Uterus (tissue), 4 donors: ENCODE results near the gene ACCSL. TPM values are rescaled to one million over a fixed set of nuclear protein-coding genes. Genes with fewer than 3 reads are reported as not detected.

ENCODE experiments used
- DNase-seq, 2 donors: peaks; one replicate each; pipeline ENCODE4 v3.0.0-alpha.2; 2019 to 2020
- H3K27ac ChIP-seq, 2 donors: fragments of 200-600 bp; sonication (generic); 1 replicate in 1 of 2; 2 replicates in 1 of 2; pipeline ENCODE4 v1.5.1; 2016 to 2018
- H3K27me3 ChIP-seq, 2 donors: fragments of 200-600 bp; sonication (generic); one replicate each; pipeline ENCODE4 v1.5.1; 2018 to 2019; ENCODE audit warnings: control low read depth in 1 of 2
- H3K36me3 ChIP-seq, 2 donors: fragments of 200-600 bp; sonication (generic); one replicate each; pipeline ENCODE4 v1.5.1; 2019; ENCODE audit warnings: control low read depth in 1 of 2
- H3K4me1 ChIP-seq, 2 donors: fragments of 200-600 bp; sonication (generic); one replicate each; pipeline ENCODE4 v1.5.1; 2018 to 2019; ENCODE audit warnings: control low read depth in 1 of 2
- H3K4me3 ChIP-seq, 2 donors: fragments of 200-600 bp; sonication (generic); 1 replicate in 1 of 2; 2 replicates in 1 of 2; pipeline ENCODE4 v1.5.1; 2018 to 2019; ENCODE audit warnings: mild to moderate bottlenecking in 1 of 2
- H3K9me3 ChIP-seq, 2 donors: fragments of 200-600 bp; sonication (generic); one replicate each; pipeline ENCODE4 v1.5.1; 2019; ENCODE audit warnings: control low read depth in 1 of 2
- CTCF ChIP-seq, 4 experiments: fragments of 200-600 bp in 2 of 4; fragments of 450-650 bp in 2 of 4; sonication (generic) in 2 of 4; IDR thresholded peaks; one replicate each; pipeline ENCODE4 v1.5.1; 2016 to 2019; ENCODE audit warnings: antibody characterized with exemption in 4 of 4, mild to moderate bottlenecking in 2 of 4, moderate library complexity in 1 of 4
- POLR2A ChIP-seq, 2 donors: fragments of 450-650 bp; IDR thresholded peaks; one replicate each; pipeline ENCODE4 v1.6.1; 2016; ENCODE audit warnings: antibody characterized with exemption in 2 of 2, mild to moderate bottlenecking in 1 of 2, moderate library complexity in 1 of 2
- intact Hi-C: fragments of 100-400 bp; cut with DNase I; formaldehyde crosslinking; loops from one replicate; pipeline ENCODE4 v1.15.1; 2023; ENCODE audit warnings: low total_unique reads
- total RNA-seq, 4 donors: library from RNA; depleted of rRNA in 3 of 4; stranded (reverse); fragments of >200 nt in 3 of 4; gene quantifications; one replicate each; pipeline versions ENCODE4 v1.1.0 to v1.2.4, GENCODE V29; 2014 to 2023
- donor health status: DM: yes; HTN: yes; CAD: no.

ACCSL gene
- total RNA-seq, 4 donors from 2014 or later: not detected

GRCh38 chr11:44097821-44098220, 50.0 kb downstream of the ACCSL start:
- Histone ChIP-seq H3K4me3 (no peak overlapping the region), H3K36me3 (no peaks in the 10 kb centered on the region), H3K27me3 (no peaks in the 10 kb centered on the region), H3K27ac (no peak overlapping the region), H3K4me1 (no peaks in the 10 kb centered on the region), H3K9me3 (no peaks in the 10 kb centered on the region)
- DNase-seq: no peak
- TF ChIP-seq CTCF (IDR thresholded peaks at IDR 0.05) (no peak), POLR2A (IDR thresholded peaks at IDR 0.05) (no peak)
- intact Hi-C loops: loop anchor here (10.0 kb wide), 1 partner anchor 437 kb away; no protein-coding TSS in a partner anchor

- Histone ChIP-seq H3K9me3 (no peaks in the 10 kb centered on the region), H3K4me3 (no peak overlapping the region), H3K27me3 (no peaks in the 10 kb centered on the region), H3K27ac (no peak overlapping the region), H3K36me3 (no peaks in the 10 kb centered on the region), H3K4me1 (no peaks in the 10 kb centered on the region)
- DNase-seq: no peak
- TF ChIP-seq POLR2A (IDR thresholded peaks at IDR 0.05) (no peak), CTCF (IDR thresholded peaks at IDR 0.05) (no peak)
- intact Hi-C loops: no loop called here
Observed at GRCh38 chr11:44101098-44101497, 53.3 kb downstream of the ACCSL start.

GRCh38 chr11:44104481-44105294, 56.9 kb downstream of the ACCSL start:
- Histone ChIP-seq H3K4me1 (no peaks in the 10 kb centered on the region), H3K36me3 (no peaks in the 10 kb centered on the region), H3K9me3 (no peaks in the 10 kb centered on the region), H3K27me3 (no peaks in the 10 kb centered on the region), H3K27ac (no peak overlapping the region), H3K4me3 (no peak overlapping the region)
- DNase-seq: no peak
- TF ChIP-seq POLR2A (IDR thresholded peaks at IDR 0.05) (no peak), CTCF (IDR thresholded peaks at IDR 0.05) (no peak)
- intact Hi-C loops: no loop called here

- no peaks in the 10 kb centered on the region for H3K4me1 ChIP-seq
- no peaks in the 10 kb centered on the region for H3K27me3 ChIP-seq
- no peak for DNase-seq
- no peak overlapping the region for H3K4me3 ChIP-seq
- no peaks in the 10 kb centered on the region for H3K36me3 ChIP-seq
- TF ChIP-seq POLR2A (IDR thresholded peaks at IDR 0.05): no peak
- TF ChIP-seq CTCF (IDR thresholded peaks at IDR 0.05): no peak
- no peak overlapping the region for H3K27ac ChIP-seq
- intact Hi-C loops: no loop called here
- H3K9me3 ChIP-seq: no peaks in the 10 kb centered on the region
Observed at GRCh38 chr11:44108260-44108659, 60.5 kb downstream of the ACCSL start.

Other genes with a start within 250 kb of the ACCSL start
- gene ALKBH3, start 167.2 kb upstream of the ACCSL start, total RNA-seq: 10 to 100 TPM; 39.6 to 75.3 (median 55.7) TPM
- 100 to 1,000 TPM in 3 of 4 donors, 10 to 100 TPM in 1; 38.2 to 331 (median 230) TPM for gene C11orf96, start 105.3 kb upstream of the ACCSL start, total RNA-seq
- gene ACCS, start 18.3 kb downstream of the ACCSL start, total RNA-seq: 10 to 100 TPM; 13.1 to 49.4 (median 27.0) TPM
- gene EXT2, start 47.7 kb downstream of the ACCSL start, total RNA-seq: 100 to 1,000 TPM in 1 of 4 donors, 10 to 100 TPM in 3; 52.6 to 116 (median 81.3) TPM